CD4-positive, alpha-beta T cell treated with Interleukin-17A for 1 hour (primary cell): Measurements from ENCODE around the gene FBXO17.
"Not testable (repeated sequence)": the region's sequence is repeated elsewhere in the genome, so short reads cannot be mapped to it uniquely, and the experiment has no call there.

Experiments used
- DNase-seq: peaks from one replicate; pipeline ENCODE4 v3.0.0-alpha.2; 2020

Gene FBXO17, protein sequence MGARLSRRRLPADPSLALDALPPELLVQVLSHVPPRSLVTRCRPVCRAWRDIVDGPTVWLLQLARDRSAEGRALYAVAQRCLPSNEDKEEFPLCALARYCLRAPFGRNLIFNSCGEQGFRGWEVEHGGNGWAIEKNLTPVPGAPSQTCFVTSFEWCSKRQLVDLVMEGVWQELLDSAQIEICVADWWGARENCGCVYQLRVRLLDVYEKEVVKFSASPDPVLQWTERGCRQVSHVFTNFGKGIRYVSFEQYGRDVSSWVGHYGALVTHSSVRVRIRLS

DNA sequence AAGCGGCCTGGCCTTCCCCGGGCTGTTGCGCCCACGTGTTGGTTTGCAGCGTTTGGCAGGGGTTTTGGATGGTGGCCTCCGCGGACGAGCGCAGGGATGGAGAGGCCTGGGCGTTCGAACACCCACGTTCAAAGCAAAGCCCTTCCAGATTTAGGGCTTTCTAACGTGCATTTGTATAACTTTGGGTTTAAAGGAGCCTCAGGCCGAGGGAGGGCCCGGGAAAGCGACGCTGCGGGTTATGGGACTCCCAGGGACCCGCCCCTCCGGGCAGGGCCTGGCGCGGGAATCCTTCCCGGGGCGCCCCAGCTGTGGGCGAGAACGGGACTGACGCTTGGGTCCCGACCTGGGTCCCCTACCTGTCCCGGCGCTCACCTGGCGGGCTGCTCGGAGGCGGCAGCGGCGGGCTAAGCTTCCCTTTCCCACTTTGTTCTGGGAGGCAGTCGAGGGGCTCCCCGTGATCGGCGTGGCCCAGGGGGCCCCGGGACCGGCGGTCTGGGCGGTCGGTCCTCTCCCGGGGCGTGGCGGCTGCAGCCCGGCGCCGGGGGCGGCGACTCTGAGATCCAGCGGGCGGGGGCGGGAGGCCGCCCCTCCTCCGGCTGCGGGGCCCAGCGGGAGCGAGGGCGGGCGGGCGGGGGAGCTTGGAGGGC, at the start of gene FBXO17:
FBXO17 (minus strand) TSS at position 529 of the 647 bp plus-strand sequence. CDS start 25,423 bp downstream, outside the sequence.
- no peak for DNase-seq

DNA sequence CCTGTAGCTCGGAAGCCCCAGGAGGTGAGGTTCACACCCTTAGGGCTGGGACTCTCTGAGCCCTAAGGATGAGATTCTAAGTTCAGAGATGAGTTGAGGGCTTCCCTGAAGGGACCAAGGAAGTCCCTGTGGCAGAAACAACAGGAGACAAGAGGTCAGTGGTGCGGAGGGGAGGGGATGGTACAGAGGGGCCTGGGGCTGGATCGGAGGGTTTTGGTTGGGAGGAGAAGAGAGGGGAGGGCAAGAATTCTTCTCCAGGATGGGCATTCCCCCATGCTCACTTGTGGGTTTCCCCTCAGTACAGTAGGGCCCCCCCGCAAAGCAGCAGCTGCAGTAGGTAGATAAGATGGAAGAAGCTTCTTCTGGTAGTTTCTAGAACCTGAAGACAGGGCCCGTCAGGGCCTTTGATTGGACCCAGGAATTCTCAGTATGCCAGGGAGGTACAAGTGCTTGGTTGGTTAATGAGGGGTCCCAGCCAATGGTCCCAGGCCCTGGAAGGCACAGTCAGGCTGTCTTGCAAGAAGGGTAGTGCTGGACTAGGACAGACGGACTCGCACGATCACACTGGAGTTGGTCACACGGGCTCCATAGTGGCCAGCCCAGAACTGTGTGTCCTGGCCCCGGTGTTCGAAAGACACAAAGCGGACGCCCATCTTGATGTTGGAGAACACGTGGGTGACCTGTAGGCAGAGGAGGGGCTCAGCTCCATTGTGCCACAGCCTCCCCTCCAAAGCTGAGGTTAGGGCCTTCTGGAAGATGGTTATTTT, 49.5 kb upstream of the FBXO17 start:
- no peak for DNase-seq

DNA sequence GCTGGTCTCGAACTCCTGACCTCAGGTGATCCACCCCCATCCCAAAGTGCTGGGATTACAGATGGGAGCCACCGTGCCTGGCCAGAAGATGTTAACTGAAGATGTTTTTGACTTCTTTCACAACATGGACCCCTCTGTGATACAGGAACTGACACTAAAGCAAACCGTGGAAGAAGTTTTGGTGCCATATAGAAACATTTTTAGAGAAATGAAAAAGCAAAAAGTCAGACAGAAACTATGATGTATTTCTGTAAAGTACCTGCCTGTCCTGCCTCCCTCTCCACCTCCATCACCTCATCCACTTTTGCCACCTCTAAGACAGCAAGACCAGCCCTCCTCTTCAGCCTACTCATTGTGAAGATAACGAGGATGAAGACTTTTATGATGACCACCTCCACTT, 45.5 kb upstream of the FBXO17 start:
- DNase-seq: no peak

DNA sequence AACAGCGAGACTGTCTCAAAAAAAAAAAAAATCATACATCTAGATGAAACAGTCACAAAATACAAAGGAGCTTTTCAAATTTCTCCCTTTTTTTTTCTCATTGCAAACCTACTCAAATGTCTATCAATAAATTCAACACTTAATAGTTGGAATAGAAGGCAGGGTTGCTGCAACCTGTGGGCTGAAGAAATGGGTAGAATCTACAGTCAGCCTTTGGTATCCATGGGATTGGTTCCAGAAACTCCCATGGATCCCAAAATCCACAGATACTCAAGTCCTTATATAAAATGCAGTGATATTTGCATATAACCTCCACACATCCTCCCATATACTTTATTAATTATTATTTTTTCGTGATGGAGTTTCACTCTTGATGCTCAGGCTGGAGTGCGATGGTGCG, 42.1 kb upstream of the FBXO17 start:
- no peak for DNase-seq

DNA sequence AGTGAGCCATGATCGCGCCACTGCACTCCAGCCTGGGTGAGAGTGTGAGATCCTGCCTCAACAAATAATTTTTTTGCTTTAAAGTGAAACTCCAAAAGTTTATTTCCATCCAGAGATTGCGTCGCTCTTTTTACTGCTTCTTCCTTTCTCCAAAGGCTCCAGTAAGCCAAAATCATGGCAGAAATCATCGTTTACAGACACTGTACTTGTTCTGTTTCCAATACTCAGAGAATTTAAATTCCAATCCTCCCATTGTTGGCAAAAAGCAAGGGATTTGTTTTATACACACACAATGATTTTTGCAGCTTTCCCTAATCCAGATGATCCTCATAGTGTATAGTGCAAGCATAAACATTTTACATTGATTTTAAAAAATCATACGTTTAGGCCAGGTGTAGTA, 41.5 kb upstream of the FBXO17 start:
- DNase-seq: no peak

DNA sequence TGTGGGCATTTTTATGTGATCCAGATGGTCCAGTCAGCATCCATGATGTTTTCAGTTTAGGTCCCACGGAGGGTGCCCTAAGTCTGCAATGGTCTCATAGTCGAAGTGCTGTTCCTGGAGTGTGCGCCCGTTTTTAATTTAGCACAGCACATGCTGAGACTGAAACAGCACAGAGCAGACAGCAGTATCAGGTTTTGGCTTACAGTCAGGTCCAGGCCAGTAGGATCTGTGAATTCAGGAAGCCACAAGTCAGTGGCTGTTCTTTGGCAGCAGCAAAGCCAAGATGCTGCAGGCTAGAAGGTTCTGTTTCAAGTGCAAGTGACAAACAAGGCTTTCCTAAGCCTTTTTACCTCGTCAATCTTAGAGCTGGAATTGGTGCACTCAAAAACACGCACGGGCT, 38.5 kb upstream of the FBXO17 start:
- DNase-seq: no peak

DNA sequence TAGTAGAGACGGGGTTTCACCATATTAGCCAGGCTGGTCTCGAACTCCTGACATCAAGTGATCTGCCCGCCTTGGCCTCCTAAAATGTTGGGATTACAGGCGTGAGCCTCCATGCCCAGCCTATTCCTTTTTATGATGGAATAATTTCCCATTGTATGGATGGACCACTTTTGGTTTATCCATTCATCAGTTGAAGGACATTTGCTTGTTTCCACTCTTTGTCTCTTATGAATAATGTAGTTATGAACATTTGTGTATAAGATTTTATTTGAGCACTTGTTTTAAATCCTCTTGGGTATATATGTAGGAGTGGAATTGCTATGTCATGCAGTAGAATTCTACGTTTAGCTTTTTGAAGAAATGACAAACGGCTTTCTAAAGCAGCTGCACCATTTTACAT, 33.5 kb upstream of the FBXO17 start:
- no peak for DNase-seq

DNA sequence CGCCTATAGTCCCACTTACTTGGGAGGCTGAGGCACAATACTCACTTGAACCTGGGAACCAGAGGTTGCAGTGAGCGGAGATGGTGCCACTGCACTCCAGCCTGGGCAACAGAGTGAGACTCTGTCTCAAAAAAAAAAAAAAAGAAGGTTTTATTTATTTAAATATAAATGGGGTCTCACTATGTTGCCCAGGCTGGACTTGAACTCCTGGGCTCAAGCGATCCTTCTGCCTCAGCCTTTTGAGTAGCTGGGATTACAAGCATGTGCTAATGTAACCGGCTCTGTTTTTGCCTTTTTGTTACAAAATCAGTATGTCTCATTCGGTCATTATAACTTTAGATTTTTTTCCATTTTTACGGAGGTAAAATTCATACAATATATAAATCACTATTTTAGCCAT, 32.6 kb upstream of the FBXO17 start:
- DNase-seq: no peak

DNA sequence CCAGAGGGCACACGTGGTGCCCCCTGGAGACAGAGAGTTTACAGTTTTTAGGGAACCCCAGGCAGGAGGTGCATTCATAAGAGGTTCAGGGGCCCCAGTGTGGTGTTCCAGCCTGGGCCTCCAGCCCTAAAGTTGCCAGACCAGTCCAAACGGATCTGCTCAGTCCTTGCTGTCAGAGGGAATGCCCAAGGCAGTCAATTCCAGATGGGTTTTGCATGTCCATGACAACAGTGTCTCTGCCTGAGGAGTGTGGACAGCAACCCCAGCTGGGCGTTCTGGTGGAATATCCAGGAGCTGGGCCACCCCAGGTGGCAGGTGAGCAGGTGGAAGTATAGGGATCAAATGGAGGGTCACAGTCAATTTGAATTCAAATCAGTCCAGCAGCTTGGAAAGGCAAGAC, 31.6 kb upstream of the FBXO17 start:
- no peak for DNase-seq

DNA sequence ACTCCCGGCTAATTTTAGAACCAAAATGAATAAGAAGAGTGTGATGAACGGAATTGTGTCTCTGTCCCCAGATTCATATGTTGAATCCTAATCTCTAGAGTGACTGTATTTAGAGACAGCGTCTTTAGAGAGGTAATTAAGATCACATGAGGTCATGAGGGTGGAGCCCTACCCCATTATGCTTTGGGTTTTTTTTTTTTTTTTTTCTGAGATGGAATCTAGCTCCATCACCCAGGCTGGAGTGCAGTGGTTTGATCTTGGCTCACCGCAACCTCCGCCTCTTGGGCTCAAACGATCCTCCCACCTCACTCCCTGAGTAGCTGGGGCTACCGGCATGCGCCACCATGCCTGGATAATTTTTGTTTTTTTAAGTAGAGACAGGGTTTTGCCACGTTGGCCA, 28.9 kb upstream of the FBXO17 start:
- DNase-seq: no peak

DNA sequence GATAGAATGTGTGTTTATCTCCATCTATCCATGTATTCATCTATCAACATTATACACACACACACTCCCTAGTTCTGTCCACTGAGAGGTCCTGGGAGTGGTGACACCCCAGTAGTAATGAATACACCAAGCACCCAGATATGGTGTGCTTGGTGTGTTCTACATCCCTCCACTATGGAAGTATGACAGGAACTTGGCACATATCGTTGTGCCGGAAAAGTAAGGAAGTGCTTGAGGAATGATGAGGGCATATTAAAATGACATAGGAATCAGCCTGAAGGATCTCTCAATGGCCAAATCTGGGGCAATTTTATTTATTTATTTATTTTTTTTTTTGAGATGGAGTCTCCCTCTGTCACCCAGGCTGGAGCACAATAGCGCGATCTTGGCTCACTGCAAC, 28.3 kb upstream of the FBXO17 start:
- DNase-seq: no peak

DNA sequence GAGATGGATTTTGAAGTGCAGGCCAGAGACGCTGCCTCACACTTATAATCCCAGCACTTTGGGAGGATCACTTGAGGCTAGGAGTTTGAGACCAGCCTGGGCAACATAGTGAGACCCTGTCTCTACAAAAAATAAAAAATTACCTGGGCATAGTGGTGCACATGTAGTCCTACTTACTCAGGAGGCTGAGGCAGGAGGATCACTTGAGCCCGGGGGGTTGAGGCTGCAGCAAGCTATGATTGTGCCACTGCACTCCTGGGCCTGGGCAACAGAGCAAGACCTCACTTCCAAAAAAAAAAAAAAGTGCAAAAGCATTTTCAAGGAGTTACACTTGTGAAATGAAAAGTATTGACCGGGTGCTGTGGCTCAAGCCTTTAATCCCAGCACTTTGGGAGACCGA, 27.6 kb upstream of the FBXO17 start:
- no peak for DNase-seq

DNA sequence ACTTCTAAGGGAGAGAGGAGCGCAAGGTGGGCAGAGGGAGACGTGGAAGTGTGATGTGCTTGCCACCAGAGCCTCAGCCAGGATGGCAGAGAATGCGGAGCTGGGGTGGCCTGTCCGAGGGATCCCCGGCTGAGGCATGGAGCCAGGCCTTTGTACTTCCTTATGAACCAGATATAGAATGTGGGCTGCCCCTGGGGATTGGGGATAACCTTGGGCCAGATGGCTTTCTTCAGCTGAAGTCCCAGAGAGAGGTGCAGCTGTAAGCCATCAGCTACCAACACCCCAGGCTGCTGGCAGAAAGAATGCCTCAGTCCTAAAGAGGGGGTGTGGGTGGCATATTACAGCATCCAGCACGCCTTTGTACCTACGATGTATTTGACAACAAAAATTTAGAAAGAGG, 25.5 kb upstream of the FBXO17 start:
- DNase-seq: no peak

DNA sequence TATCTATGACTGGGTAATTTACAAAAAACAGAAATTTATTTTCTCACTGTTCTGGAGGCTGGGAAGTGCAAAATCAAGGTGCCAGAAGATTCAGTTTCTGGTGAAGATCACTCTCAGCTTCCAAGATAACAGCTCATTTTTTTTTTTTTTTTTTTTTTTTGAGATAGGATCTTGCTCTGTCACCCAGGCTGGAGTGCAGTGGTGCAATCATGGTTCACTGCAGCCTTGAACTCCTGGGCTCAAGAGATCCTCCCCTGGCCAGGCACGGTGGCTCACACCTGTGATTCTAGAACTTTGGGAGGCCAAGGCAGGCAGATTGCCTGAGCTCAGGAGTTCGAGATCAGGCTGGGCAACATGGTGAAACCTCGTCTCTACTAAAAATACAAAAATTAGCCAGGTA, 22.0 kb upstream of the FBXO17 start:
- not testable (repeated sequence) for DNase-seq

DNA sequence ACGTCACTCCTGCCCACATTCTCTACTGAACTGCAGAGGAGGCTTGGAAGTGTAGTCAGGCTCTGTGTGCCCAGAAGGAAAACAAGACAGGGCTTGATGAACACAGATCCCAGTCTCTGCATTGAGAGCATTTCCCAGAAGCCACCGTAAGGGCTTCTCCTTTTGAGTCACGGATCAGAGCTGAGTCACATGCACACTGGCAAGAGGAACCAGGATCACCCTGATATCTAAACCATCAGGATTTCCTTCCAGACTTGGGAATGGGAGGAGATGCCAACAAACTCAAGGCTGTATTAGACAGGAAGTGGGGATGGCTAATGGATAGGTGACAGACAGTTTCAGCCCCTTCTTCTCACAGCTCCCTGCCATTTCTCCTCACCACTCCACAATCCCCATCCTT, 17.7 kb upstream of the FBXO17 start:
- no peak for DNase-seq

DNA sequence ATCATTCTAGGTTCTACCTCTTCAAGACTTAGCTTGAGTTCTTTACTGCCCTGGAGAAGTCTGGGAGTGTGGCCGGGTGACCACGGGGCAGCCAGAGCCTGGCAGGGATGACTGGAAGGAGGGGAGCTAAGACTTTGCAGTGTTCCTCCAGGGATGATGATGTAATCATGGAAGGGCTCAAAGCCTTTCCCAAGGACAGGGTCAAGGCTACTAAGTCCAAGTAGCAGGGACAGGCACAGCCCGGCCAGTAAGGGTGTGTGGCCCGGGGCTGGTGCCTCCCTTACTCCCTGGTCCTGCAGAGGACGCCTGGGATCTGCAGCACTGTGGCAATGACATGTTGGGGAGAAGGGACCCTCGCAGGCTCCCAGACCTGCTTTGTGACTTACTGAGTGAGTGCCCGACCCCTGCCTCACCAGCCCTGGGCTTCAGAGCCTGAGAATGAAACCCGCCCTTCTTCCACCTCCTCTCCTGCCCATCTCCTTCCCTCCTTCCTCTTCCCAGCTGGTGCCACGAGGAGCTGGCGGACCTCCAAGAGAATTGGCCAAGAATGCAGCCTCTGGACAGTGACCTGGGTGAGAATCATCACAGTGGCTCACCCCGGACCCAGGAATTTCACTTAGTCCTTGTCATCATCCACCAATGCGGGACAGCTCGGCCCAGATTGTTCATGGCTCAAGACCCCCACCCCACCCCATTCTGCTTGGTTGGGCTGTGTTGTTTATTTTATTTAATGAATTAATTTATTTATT, 15.6 kb upstream of the FBXO17 start:
- DNase-seq: no peak

DNA sequence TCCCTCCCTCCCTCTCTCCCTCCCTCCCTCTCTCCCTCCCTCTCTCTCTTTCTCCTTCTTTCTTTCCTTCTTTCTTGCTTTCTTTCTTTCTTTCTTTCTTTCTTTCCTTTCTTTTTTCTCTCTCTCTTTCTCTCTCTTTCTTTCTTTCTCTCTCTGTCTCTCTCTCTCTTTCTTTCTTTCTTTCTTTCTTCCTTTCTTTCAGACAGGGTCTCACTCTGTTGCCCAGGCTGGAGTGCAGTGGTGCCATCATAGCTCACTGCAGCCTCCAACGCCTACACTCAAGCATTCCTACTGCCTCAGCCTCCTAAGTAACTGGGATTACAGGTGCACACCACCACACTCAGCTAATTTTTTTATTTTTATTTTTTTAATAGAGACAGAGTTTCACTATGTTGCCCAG, 14.1 kb upstream of the FBXO17 start:
- not testable (repeated sequence) for DNase-seq

DNA sequence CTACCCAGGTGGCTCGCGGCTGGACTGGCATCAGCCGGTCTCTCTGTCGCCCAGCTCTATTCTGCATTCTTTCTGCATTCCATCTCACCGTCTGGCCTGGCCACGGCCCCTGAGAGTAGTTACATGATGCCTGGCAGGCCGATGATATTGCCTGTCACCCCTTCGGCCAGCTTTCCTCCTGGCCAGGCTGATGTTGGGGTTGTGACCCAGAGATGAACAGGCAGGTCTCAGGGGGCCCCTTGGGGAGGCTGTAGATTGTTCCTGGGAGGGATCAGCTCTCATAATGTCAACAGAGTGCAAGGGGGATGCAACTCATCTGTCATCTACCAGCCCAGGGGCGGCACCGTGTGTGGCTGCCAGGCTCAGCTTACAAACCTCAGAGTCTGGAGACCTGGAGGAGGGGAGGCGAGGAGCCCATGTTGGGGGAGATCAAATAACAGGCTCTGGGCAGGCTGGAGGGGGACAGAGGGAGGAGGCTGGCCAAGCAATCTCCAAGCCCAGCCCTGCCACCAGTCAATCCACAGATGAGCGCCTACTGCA, 13.6 kb upstream of the FBXO17 start:
- no peak for DNase-seq

DNA sequence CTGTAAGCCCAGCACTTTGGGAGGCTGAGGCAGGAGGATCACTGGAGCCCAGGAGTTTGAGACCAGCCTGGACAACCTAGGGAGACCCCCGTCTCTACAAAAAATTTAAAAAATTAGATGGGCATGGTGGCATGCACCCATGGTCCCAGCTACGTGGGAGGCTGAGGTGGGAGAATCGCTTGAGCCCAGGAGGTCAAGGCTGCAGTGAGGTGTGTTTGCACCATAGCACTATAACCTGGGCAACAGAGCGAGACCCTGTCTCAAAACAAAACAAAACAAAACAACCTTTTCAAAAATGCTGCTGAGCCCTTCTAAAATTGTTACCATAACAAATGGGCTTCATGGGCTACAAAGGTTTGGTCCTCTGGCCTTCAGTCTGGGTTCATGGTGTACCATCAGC, 13.1 kb upstream of the FBXO17 start:
- not testable (repeated sequence) for DNase-seq

DNA sequence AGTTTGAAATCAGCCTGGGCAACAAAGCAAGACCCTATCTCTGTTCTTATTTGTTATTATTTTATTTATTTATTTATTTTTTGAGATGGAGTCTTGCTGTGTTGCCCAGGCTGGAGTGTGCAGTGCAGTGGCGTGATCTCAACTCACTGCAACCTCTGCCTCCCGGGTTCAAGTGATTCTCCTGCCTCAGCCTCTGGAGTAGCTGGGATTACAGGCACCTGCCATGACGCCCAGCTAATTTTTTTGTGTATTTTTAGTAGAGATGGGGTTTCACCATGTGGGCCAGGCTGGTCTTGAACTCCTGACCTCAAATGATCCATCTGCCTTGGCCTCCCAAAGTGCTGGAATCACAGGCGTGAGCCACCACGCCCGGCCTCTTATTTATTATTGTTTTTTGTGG, 12.2 kb upstream of the FBXO17 start:
- not testable (repeated sequence) for DNase-seq

DNA sequence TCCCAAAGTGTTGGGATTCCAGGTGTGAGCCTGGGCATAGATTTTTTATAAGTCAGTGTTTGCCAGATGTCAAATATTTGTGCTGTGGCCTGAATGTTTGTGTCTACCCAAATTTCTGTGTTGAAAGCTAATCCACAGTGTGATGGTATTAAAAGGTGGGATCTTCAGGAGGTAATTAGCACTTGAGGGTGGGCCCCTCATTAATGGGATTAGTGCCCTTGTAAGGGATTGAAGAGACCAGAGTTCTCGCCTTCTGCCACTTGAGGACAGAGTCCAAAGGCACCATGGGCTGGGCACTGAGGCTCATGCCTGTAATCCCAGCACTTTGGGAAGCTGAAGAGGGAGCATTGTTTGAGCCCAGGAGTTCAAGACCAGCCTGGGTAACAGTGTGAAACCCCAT, 9.7 kb upstream of the FBXO17 start:
- no peak for DNase-seq

DNA sequence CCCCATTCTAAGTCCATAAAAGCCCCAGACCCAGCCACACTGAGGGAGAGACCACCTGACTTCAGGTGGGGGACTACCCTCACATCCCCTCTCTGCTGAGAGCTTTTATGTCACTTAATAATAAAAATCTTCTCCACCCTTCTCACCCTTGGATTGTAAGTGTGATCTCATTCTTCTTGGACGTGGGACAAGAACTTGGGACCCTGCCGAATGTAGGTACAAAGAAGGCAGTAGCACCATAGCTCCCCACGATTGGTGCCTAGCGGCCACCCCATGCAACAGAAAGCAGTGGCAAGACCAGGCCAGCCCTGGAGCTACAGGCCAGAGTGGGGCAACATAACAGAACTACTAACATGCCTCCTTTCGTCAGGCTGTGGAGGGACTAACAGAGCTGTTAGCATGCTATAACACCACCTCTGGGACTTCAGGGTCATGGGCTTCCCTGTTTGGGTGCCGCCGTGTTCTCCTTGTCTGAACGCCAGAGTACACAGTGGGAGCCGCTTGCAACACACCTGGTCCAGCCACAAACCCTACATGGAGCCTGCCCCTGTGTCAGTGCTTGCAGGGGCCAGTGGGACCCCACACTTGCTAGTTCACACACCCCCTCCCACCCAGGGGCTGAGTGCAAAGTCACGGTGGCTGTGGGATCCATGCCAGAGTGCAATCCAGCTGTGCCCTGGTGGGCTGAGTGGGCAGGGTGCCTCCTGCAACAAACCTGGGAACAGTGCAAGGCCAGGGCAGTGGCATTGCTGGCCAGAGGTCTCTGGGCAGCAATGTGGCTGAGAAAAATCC, 5.2 kb upstream of the FBXO17 start:
- DNase-seq: no peak
